PFSK-1 (cell line): ENCODE measurements around the gene CDC16.

Experiments used
- FOXP2 ChIP-seq: optimal IDR thresholded peaks from 2 replicates; pipeline ENCODE3; 2011; ENCODE audit warnings: borderline replicate concordance, control low read depth, inconsistent platforms; ENCODE audit not compliant: insufficient read depth; ENCODE audit errors: extremely low read length, extremely low read depth
- POLR2AphosphoS5 ChIP-seq: IDR thresholded peaks from 2 replicates; pipeline ENCODE4 v1.6.1; 2012; ENCODE audit warnings: low read depth, mild to moderate bottlenecking, control low read depth, low read length, moderate library complexity
- REST ChIP-seq, 2 experiments: IDR thresholded peaks; 2 replicates each; pipeline versions ENCODE4 v1.6.1 to v1.8.0; 2011 to 2012; ENCODE audit warnings: low read depth in 2 of 2, low read length in 2 of 2, control low read depth in 1 of 2, inconsistent platforms in 1 of 2, mild to moderate bottlenecking in 1 of 2, moderate library complexity in 1 of 2; ENCODE audit not compliant: insufficient read depth in 1 of 2
- SIN3A ChIP-seq: IDR thresholded peaks from 2 replicates; pipeline ENCODE4 v1.6.1; 2012; ENCODE audit warnings: mild to moderate bottlenecking, low read length, moderate library complexity, borderline replicate concordance; ENCODE audit not compliant: insufficient read depth
- TAF1 ChIP-seq: IDR thresholded peaks from 2 replicates; pipeline ENCODE4 v1.6.1; 2012; ENCODE audit warnings: low read length, control low read depth, borderline replicate concordance; ENCODE audit not compliant: insufficient read depth

DNA sequence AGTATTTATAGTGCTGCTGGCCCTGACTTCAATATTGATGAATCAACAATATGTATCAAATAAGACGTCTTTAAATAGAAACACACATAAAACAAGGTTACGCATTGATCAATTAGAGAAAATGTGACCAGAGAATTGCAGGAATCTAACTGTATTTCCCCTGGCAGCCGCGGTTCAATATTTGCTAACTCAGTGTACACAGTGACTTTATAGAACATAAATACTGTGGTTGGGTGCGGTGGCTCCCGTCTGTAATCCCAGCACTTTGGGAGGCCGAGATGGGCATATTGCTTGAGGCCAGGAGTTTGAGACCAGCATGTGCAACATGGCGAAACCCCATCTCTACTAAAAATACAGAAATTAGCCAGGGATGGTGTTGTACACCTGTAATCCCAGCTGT, 23.9 kb downstream of the CDC16 start:
- no peak for TF ChIP-seq TAF1
- no peak for TF ChIP-seq REST (IDR thresholded peaks at IDR 0.05; ENCODE audit: insufficient read depth in 1 of 2, low read depth in 2 of 2, low read length in 2 of 2)
- no peak for TF ChIP-seq POLR2AphosphoS5
- no peak for TF ChIP-seq FOXP2
- TF ChIP-seq SIN3A: no peak
